HG03457 (cell line): ENCODE measurements around the gene CCDC88A.
"Not testable (repeated sequence)": the region's sequence is repeated elsewhere in the genome, so short reads cannot be mapped to it uniquely, and the experiment has no call there.

Experiments used
- ATAC-seq: cut with Tn5 transposase; IDR thresholded peaks from one replicate; pipeline ENCODE4 v1.9.1; 2021; ENCODE audit warnings: moderate number of reproducible peaks; ENCODE audit not compliant: unreplicated experiment

The CCDC88A gene

GRCh38 chr2:55241582-55241981 is 178.1 kb downstream of the CCDC88A start:
- not testable (repeated sequence) for ATAC-seq

- ATAC-seq = no peak
Measured at GRCh38 chr2:55239656-55240222, 179.9 kb downstream of the CCDC88A start.
